Astrocyte (in vitro differentiated cells and primary cell): Measurements from ENCODE around the gene ANGEL1. TPM values are rescaled to one million over a fixed set of nuclear protein-coding genes. Genes with fewer than 3 reads are reported as not detected.

ENCODE experiments used
- DNase-seq: peaks from one replicate; pipeline ENCODE4 v3.0.0-alpha.2; 2010; ENCODE audit warnings: low read depth
- FAIRE-seq: peaks from 2 replicates; lab custom pipeline; 2011; peaks lifted over from hg19 to GRCh38; lab: Jason Lieb, UNC
- H2AFZ ChIP-seq: 2 replicates; pipeline ENCODE4 v1.6.0; 2012; ENCODE audit warnings: low read depth, low read length, inconsistent platforms
- H3K27ac ChIP-seq: 2 replicates; pipeline ENCODE4 v1.5.1; 2011; ENCODE audit warnings: low read depth, low read length, inconsistent platforms
- H3K27me3 ChIP-seq: 2 replicates; pipeline ENCODE4 v1.6.0; 2011; ENCODE audit warnings: low read length, inconsistent platforms; ENCODE audit not compliant: insufficient read depth
- H3K36me3 ChIP-seq: 2 replicates; pipeline ENCODE4 v1.5.1; 2011; ENCODE audit warnings: low read length, inconsistent platforms; ENCODE audit not compliant: insufficient read depth
- H3K4me1 ChIP-seq: 2 replicates; pipeline ENCODE4 v1.5.1; 2011; ENCODE audit warnings: low read length, inconsistent platforms; ENCODE audit not compliant: insufficient read depth
- H3K4me2 ChIP-seq: 2 replicates; pipeline ENCODE4 v1.6.0; 2012; ENCODE audit warnings: low read length, inconsistent platforms
- H3K4me3 ChIP-seq: 2 replicates; pipeline ENCODE4 v1.5.1; 2011; ENCODE audit warnings: low read depth, mild to moderate bottlenecking, low read length, inconsistent platforms; ENCODE audit not compliant: insufficient read depth
- H3K79me2 ChIP-seq: 2 replicates; pipeline ENCODE4 v1.6.0; 2012; ENCODE audit warnings: mild to moderate bottlenecking, low read length, inconsistent platforms; ENCODE audit not compliant: insufficient read depth
- H3K9ac ChIP-seq: 2 replicates; pipeline ENCODE4 v1.6.0; 2012; ENCODE audit warnings: mild to moderate bottlenecking, low read length, inconsistent platforms
- H3K9me3 ChIP-seq: 2 replicates; pipeline ENCODE4 v1.5.1; 2012; ENCODE audit warnings: low read depth, mild to moderate bottlenecking, low read length, inconsistent platforms; ENCODE audit not compliant: insufficient read depth
- H4K20me1 ChIP-seq: 2 replicates; pipeline ENCODE4 v1.6.0; 2012; ENCODE audit warnings: low read length, inconsistent platforms; ENCODE audit not compliant: insufficient read depth
- H3K27ac Mint-ChIP-seq: one replicate; pipeline ENCODE4 v1.8.0; 2021; ENCODE audit warnings: mild to moderate bottlenecking, mixed read lengths; ENCODE audit not compliant: unreplicated experiment
- H3K27me3 Mint-ChIP-seq: one replicate; pipeline ENCODE4 v1.8.0; 2021; ENCODE audit warnings: low read depth, mixed read lengths; ENCODE audit not compliant: unreplicated experiment
- H3K36me3 Mint-ChIP-seq: one replicate; pipeline ENCODE4 v1.8.0; 2021; ENCODE audit warnings: low read depth, mixed read lengths; ENCODE audit not compliant: unreplicated experiment
- H3K4me1 Mint-ChIP-seq: one replicate; pipeline ENCODE4 v1.8.0; 2021; ENCODE audit warnings: low read depth, mixed read lengths; ENCODE audit not compliant: unreplicated experiment
- H3K4me3 Mint-ChIP-seq: one replicate; pipeline ENCODE4 v1.8.0; 2021; ENCODE audit warnings: mild to moderate bottlenecking, moderate library complexity, mixed read lengths; ENCODE audit not compliant: unreplicated experiment
- H3K9me3 Mint-ChIP-seq: one replicate; pipeline ENCODE4 v1.8.0; 2021; ENCODE audit warnings: mild to moderate bottlenecking, mixed read lengths; ENCODE audit not compliant: unreplicated experiment
- CTCF ChIP-seq: IDR thresholded peaks from 2 replicates; pipeline ENCODE4 v1.5.1; 2011; ENCODE audit warnings: low read depth, mild to moderate bottlenecking, inconsistent platforms, low read length, moderate library complexity; ENCODE audit not compliant: insufficient read depth
- EZH2 ChIP-seq: IDR thresholded peaks from 2 replicates; pipeline ENCODE4 v1.6.1; 2012; ENCODE audit warnings: mild to moderate bottlenecking, low read length, inconsistent platforms; ENCODE audit not compliant: insufficient read depth
- total RNA-seq: library from RNA; stranded (reverse); gene quantifications from 2 replicates; pipeline ENCODE4 v1.2.1, GENCODE V29; 2021

The ANGEL1 gene
- total RNA-seq, 1 donor from 2014 or later = 12.7 TPM

GRCh38 chr14:76832503-76832988 lies 19.9 kb upstream of the ANGEL1 start:
- no peak overlapping the region for H2AFZ ChIP-seq
- no peak overlapping the region for H3K27ac ChIP-seq
- Mint-ChIP-seq H3K27me3 (peaks cover 11% of the 10 kb centered on the region), H3K36me3 (no peaks in the 10 kb centered on the region), H3K4me3 (no peak overlapping the region), H3K4me1 (peaks cover 6% of the 10 kb centered on the region), H3K27ac (no peak overlapping the region), H3K9me3 (peaks cover 2% of the 10 kb centered on the region)
- TF ChIP-seq CTCF (no peak), EZH2 (no peak)
- H3K27me3 ChIP-seq = peaks cover 11% of the 10 kb centered on the region
- no peaks in the 10 kb centered on the region for H3K9me3 ChIP-seq
- DNase-seq (no peak), FAIRE-seq (no peak)
- H3K4me2 ChIP-seq = no peak overlapping the region
- no peak overlapping the region for H3K4me3 ChIP-seq
- no peaks in the 10 kb centered on the region for H3K4me1 ChIP-seq
- no peak overlapping the region for H3K9ac ChIP-seq
- H4K20me1 ChIP-seq = no peaks in the 10 kb centered on the region
- H3K36me3 ChIP-seq = no peaks in the 10 kb centered on the region
- no peaks in the 10 kb centered on the region for H3K79me2 ChIP-seq

DNA sequence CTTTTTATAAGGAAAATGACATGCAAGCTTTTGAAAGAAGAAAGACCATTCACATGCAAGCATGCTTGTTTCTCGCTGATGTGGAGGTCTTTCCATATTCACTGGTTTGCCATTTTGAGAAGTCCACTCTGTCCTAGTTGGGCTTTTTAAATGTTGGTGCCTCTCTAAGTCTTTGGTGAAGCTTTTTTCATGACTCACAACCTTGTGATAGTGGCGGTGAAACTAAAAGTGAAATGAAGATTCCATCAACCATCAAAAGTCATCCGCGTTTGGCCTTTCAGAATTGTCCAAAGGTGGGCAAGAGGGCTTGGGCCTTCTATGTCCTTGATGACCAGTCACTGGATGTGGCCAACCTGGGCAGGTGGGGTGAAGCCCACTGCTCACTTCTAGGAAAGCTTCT lies 17.9 kb upstream of the ANGEL1 start:
- Histone ChIP-seq H3K79me2 (no peaks in the 10 kb centered on the region), H3K9ac (no peak overlapping the region), H3K4me1 (no peaks in the 10 kb centered on the region), H3K36me3 (no peaks in the 10 kb centered on the region), H3K27ac (no peak overlapping the region), H2AFZ (no peak overlapping the region), H3K9me3 (no peaks in the 10 kb centered on the region), H4K20me1 (no peaks in the 10 kb centered on the region), H3K4me3 (no peak overlapping the region), H3K4me2 (no peak overlapping the region), H3K27me3 (peaks cover 14% of the 10 kb centered on the region)
- H3K4me3 Mint-ChIP-seq = no peak overlapping the region
- H3K4me1 Mint-ChIP-seq = peaks cover 6% of the 10 kb centered on the region
- TF ChIP-seq CTCF (no peak), EZH2 (no peak)
- FAIRE-seq = no peak
- H3K9me3 Mint-ChIP-seq = peaks cover 2% of the 10 kb centered on the region
- H3K36me3 Mint-ChIP-seq = no peaks in the 10 kb centered on the region
- DNase-seq = no peak
- H3K27me3 Mint-ChIP-seq = peaks cover 16% of the 10 kb centered on the region
- no peak overlapping the region for H3K27ac Mint-ChIP-seq

DNA sequence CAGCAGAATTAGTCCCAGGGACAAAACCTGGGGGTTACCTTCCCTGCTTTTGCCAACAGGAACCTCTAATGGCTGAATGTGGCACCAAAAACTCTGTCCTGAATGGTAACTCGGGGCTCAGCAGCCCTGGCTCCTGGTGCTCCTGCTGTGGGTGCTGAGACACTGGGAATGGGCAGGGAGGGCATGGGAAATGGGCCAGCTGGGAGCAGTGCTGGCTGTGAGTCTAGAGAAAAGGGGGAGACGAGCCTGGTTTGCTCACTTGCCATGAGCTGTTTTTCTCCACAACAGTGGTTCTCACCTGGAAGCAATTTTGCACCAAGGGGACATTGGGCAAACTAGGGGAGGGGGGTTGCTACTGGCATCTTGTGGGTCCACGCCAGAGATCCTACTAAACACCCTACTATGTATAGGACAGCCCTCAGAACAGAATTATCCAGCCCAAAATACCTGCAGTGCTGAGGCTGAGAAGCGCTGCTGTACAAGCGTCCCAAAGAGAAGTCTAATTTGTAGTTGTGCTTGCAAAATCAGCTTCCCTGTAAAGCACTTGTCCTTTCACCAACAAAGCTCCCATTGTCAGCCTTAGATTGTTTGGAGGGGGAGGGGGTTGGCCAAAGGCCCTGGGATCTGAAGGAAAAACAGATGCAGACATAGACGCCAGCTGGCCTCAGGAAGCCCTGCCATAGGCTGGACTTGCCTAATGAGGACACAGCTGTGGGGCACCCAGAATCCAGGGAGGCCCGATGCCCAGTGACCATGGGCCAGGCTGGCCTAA lies 17.2 kb upstream of the ANGEL1 start:
- no peak for TF ChIP-seq CTCF
- TF ChIP-seq EZH2 = no peak
- Mint-ChIP-seq H3K36me3 (no peaks in the 10 kb centered on the region), H3K9me3 (peaks cover 2% of the 10 kb centered on the region), H3K27ac (no peak overlapping the region), H3K27me3 (peaks cover 23% of the 10 kb centered on the region), H3K4me1 (peaks cover 6% of the 10 kb centered on the region), H3K4me3 (no peak overlapping the region)
- FAIRE-seq (no peak), DNase-seq (no peak)
- Histone ChIP-seq H3K27ac (no peak overlapping the region), H3K9me3 (no peaks in the 10 kb centered on the region), H4K20me1 (no peaks in the 10 kb centered on the region), H3K79me2 (no peaks in the 10 kb centered on the region), H3K4me1 (no peaks in the 10 kb centered on the region), H3K4me3 (no peak overlapping the region), H2AFZ (no peak overlapping the region), H3K9ac (no peak overlapping the region), H3K36me3 (no peaks in the 10 kb centered on the region), H3K4me2 (no peak overlapping the region), H3K27me3 (peaks cover 15% of the 10 kb centered on the region)
